HG02885 (cell line): ENCODE measurements around the gene CDA.
"Not testable (repeated sequence)": the region's sequence is repeated elsewhere in the genome, so short reads cannot be mapped to it uniquely, and the experiment has no call there.

Experiments
- ATAC-seq: cut with Tn5 transposase; IDR thresholded peaks from one replicate; pipeline ENCODE4 v1.9.1; 2021; ENCODE audit warnings: mild to moderate bottlenecking; ENCODE audit not compliant: unreplicated experiment, poor library complexity

Gene CDA

DNA sequence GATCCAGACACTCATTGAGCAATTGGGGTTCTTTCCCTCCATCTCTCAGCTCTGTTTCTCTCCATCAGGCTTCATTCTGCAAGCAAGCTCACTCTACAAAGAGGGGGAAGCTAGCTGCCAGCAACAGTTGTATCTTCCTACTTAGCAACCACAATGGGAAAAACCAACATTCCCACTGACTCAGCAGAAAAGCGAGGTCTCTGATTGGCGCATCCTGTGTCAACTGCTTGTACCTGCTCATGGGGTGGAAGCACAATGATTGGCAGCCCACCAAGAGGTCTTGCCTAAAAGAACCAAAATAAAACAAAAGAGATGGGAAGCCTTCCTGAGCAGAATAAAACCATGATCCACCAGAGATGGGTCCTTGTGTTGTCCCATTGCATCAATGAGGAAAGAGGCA lies 4.0 kb upstream of the CDA start:
- no peak for ATAC-seq

DNA sequence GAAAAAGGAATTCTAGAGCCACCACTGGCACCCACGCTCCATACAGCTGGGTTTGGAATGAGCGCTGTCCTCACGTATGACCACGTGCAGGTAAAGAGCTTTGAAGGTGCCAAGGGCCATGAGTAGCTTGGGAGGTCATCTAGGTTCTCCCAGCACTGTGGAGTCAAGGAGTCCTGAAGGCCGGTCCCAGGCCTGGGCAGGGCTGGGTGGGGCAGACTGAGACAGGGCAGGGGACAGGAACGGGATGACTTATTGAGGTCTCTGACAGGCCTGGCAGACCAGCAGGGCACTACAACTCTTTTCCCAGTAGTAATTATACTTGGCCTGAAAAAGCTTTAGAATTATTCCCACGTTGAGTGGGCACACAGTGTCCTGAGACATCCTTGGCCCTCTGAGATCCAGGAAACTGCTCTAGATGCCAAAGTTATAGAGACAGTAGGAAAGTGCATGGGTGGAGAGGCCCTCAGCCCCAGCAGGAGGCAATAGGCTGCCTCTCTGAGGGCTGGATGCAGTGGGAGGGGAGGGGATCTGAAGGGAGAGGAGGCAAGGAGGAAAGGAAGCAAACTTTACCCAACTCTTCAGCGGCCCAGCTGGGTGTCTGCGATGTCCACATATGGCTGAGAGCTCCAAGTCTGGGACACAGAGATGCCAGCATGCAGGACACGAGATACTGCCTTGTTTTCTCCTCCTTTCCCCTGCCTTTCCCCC lies 1.8 kb upstream of the CDA start:
- ATAC-seq, result no peak

DNA sequence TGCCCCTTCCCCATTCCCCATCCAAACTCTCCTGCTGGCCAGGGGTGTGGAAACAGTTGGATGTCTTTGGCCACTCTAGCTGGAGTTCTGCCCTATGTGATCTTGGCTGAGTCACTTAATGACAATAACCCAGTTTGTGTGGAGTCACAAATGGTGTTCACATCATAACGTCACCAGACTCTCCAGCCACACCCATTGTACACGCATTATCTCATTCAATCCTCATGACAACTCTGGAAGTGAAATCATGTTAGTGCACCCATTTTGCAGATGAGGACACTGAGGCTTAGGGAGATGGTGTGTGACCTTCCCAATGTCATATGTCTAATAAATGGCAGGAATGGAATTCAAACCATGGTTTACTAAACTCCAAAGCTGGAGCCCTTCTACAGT lies 1.2 kb upstream of the CDA start:
- no peak for ATAC-seq

DNA sequence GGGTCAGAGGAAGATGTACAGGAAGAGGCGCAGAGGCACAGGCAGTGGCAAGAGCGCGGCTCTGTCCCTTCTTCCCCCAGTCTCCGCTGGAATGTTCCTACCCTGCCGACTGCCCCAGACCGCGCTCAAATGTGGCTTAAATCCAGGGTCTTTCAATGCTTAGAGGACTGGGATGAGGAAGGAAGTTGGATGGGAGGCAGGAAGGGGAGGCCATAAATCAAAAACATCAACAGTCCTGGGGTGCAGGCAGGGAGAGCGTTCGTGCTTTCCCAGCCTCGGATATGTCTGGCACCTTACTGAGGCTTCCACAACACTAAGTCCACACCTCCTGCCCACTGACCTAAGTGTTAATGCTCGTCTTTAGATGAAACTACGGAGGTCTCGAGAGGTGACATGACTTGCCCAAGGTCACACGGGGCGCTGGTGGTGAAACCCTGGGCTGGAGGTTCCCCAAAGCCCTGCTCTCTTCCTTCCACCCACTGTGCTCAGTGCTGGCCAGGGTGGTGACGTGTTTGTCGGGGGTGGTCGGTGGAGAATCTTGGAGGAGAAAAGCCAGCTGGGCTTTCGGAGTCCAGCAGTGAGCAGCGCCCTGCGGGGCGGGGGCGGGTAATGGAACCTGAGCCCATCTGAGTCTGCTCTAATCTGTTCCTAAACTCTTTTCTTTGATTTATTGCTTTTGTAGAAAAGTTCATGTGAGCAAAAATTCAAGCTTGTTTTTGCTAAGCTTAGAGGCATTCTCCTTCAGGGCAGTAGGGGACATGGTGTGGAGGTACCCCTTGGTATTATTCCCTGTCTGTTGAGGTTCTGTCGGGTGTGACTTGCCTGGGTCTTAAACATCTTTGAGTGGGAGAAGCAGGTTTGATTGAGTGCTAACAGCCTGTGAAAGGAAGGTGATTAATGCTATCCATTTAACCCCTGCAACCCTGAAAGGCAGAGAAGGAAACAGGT lies 708 bp downstream of the CDA start:
- ATAC-seq, result no peak

DNA sequence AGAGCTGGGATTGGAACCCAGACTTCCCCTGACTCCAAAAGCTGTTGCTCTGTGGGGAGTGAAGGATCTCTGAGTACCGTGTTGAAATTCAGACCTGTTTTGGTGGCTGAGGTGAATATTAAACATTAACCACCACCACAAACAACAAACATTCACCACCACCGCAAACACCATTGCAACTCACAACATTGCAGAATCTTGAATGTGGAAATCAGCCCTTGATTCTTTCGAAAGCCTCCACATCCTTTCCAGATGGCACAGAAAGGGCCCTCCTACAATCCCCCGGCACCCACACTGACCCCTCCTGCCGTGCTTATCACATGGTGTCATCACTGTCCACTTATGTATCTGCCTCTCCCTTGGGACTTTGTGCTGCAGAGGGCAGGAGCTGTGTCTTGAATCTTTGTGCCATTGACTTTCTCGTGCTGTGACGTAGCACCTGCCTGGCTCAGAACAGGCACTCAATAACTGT lies 1.4 kb downstream of the CDA start:
- no peak for ATAC-seq

DNA sequence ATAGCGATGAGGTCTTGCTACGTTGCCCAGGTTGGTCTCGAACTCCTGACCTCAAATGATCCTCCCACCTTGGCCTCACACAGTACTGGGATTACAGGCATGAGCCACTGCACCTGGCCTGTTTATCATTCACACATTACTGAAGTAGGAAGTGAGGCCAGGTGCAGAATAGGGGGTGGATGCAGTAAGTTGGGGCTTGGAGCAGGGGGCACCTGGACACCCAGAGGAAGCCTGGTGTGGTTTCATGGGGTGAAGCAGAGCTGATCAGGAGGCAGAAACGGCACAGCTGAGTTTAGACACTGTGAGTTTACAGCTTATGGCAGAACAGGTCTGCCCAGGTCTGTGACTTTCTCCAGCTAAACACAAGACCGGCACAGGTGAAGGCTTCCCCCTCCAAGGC lies 4.9 kb downstream of the CDA start:
- no peak for ATAC-seq

DNA sequence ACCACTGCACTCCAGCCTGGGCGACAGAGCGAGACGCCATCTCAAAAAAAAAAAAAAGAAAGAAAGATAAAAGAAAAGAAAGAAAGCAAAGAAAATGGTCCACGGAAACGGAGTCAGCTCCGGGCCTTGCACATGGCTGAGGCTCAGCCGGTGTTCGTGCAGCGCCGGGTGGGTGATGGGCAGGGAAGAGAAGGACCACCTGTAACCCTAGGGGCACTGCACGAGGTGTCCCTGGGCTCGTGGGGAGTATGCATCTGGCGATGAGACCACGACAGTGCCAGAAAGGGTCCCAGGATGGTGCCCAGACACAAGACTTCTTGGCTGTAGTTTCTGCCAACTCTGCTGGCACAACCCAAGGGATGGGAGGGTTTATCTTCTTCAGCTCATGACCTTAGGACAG lies 5.8 kb downstream of the CDA start:
- ATAC-seq, result no peak

DNA sequence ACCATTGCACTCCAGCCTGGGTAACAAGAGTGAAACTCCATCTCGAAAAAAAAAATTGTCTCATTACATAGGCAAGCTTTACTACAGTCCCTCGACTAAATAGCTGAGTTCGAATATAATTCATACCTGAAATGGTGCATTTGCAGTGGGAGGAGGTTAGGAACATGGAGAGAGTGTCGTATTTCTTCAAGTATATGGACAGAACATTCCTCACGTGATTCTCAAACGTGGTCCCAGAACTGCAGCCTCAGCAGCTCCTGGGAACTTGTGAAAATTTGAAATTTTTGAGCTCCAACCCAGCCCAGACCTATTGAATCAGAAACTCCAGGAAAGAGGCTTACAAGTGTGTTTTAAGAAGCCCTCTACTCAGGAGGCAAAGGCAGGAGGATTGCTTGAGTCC lies 7.2 kb downstream of the CDA start:
- no peak for ATAC-seq

DNA sequence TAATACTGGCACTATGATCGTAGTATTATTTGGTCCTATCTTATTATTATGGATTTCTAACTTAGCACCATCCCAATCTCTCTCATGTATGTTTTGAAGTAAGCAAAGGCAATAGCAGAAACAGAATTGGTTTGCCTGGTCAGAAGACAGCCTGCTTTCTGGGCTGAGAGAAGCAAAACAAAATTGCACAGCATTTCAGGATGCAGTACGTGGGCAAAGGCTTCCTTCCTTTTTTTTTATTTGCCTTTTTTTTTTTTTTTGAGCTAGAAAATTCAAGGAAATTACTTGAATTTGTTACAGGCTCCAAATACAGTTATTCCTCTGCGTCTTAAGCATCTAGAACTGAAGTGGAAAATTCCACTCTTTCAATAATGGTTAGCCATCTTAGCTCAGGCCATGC lies 8.8 kb downstream of the CDA start:
- ATAC-seq, result no peak

DNA sequence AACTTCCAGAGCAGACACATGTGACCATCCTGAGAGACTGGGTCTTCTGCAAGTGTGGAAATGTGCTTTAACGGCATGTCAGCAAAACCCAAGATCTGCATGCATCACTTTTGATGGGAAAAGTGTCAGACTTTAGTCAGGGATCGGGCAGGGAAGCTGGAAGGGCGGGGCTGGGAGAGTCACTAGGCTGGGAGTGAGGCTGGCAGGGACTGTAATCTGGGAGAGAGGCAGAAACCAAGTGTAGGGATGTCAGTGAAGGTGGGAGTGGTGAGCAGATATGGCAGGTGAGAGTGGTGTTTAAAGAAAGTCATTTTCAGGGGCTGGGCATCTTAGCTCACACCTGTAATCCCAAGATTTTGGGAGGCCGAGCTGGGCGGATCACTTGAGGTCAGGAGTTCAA lies 11.3 kb downstream of the CDA start:
- no peak for ATAC-seq

DNA sequence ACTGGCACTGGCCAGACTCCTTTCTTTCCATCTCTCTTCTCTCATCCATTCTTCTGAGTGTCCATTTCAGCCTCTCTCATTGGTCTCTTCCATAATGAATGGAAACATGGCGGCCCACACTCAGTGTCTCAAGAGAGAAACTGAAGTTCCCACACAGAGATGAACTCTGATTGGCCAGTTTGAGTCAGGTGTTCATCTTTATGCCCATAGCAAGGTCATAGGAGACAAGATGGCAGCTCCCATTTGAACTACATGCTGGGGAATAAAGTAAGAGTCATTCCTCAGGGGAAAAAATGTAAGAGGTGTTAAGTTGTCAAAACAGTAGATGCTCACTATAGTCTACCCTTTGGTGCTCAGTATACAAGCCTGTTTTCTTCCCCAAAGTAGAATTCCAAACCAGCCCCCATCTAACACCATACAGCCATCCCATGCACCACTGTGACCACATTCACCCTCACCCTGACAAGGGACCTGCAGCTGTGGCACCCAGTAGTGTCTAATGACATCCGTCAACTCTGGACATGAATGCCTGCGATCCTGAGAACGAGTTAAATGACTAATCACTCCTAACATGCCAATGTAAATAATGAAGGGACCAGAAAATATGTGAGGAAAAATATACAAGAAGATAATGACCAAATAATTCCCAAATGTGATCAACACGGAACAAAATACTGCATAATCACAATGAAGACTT lies 12.4 kb downstream of the CDA start:
- ATAC-seq, result no peak

DNA sequence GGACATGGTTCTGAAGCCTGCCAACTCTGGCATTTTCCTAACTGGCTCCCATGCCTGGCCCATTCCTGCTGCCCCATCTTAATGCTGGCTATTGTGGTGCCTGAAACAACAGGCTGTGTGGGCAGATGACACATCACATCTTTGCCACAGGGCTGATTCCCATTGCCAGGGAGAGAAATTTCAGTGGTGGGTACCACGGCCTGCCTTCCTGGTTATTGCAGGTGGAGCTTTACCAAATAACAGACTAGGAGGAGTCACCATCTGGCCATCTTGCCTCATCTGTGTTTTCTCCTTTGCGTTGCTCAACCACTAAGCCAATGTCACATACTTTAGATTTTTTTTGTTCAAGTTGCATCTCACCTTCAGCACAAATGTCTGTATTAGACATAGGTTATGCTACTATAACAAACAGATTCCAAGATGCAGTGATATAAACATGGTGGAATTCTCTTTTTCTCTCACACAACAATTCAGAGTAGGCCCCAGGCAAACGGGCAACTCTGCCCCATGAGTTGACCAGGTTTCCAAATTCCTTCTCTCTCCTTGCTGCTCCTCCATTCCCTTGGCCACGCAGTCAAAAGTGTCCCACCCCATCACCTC lies 14.1 kb downstream of the CDA start:
- no peak for ATAC-seq

DNA sequence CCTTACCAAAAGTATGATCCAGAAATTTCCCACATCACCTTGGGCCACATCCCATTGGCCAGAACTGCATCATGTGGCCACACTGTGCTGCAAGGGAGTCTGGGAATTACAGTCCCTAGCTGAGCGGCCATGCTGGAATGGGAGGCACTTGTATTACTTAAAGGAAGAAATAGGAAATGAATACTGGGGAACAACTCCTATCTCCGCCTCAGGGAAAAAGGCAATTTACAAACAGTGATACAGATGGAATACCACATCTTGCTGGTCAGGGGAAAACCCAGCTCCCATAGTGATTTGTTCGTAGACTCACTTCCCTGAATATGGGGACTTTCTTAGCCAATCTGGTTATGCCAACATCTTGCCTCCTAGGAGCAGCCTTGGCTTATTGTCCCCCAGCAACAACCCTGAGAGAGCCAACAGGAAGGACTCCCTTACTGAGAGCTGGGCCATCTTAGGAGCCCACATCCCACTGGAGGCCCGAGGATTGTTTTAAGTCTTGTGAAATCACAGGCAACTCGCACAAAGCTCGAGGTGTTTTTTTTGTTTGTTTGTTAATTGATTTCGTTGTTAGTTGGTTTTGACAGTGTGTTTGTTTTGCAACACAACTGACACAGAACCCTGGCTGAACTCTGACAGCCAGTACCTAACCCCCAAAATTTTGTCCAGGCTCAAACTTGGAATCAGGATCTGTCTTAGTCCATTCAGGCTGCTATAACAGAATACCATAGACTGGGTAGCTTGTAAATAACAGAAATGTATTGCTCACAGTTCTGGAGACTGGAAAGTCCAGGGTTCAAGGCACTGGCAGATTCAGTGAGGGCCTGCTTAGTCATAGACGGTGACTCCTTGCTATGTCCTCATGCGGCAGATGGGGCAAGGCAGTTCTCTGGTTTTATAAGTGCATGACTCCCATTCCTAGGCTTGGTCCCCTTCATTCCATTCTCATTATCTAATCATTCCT lies 14.9 kb downstream of the CDA start:
- ATAC-seq, result no peak

DNA sequence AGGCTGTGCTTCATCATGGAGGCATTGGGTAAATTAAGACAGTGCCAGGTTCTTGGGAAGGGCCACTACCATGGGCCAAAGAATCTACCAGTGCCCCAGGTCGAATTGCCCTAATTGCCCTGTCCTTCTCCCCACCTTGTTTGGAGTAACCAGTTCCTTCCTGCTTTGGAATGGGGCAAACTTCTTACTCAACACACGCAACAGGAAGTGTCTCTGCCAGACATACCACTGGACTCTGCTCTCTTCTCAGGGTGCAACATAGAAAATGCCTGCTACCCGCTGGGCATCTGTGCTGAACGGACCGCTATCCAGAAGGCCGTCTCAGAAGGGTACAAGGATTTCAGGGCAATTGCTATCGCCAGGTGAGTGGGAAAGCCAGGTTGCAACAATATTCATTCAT lies 15.8 kb downstream of the CDA start:
- no peak for ATAC-seq

DNA sequence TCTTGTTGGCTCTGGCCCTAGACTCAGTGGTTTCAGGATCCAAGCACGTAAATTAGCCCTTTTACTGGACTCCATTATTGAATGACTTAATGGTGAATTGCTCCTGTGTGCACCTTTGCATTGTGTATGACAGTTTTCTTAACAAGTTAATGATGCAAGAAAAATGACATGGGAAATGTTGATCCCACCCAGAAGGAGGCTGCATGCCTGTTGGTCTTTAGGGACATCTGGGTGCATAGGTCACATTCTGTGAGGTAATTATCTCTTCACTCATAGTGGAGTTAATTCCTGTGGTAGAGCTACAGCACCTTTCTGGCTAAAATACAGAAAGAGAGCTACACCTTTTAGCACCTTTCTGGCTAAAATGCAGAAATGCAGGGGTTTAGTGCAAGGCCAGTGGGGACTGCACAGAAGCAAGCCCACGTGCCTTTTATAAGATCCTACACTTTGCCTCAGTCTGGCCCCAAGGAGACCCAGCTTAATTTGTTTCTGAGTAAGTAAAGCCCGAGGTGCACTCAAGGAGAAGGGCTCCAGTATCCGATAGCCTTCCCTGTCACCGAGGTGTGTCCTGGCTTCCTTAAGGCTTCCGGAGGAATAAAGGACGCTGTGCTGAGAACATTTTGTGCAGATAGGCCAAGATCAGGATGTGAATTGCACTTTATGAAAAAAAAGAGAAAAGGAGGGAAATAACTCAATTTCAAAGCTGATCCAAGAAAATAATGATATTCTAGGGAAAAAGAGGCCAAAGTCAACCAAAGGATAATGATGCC lies 18.1 kb downstream of the CDA start:
- ATAC-seq, result not testable (repeated sequence)

DNA sequence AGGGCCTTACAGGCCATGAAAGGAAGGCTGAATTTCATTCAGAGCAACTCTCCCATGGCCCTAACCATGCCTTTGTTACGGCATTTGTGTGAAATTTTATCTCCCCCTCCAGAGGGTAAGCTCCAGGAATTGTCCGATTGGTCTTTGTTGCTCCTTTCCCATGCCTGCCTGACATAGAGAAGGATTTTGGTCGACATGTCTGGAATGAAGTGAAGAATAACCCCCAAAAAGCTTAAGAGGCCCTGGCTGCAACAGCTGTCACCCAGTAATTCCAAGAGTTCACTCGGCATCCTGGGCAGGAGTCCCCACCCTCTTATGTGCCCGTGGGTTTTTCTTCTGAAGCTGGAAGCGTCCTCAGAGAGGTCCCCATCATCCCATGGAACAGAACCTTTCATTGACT lies 20.6 kb downstream of the CDA start:
- no peak for ATAC-seq

DNA sequence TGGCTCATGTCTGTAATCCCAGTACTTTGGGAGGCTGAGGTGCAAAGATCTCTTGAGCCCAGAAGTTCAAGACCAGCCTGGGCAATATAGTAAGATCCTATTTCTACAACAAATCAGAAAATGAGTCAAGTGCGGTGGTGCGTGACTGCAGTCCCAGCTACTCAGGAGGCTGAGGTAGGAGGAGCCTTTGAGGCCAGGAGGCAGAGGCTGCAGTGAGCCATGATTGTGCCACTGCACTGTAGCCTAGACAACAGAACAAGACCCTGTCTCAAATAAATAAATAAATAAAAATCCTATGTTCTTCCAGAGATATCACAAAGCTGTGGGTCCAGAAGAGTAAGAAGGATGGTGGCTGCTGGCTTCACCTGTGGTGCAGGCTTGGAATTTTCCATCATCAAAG lies 22.1 kb downstream of the CDA start:
- ATAC-seq, result no peak

DNA sequence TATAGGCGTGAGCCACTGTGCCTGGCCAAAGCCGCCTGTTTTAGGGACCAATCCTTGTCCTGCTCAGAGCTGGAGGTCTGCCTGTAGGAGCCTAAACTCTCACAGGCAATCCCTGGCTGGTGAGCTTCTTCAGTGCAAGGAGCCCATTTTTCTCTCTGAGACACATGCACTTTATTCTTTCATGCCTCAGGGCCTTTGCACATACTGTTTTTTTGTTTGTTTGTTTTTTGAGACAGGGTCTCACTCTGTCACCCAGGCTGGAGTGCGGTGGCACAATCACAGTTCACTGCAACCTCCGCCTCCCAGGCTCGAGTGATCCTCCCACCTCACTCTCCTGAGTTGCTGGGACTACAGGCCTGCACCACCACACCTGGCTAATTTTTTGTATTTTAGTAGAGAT lies 22.8 kb downstream of the CDA start:
- no peak for ATAC-seq

DNA sequence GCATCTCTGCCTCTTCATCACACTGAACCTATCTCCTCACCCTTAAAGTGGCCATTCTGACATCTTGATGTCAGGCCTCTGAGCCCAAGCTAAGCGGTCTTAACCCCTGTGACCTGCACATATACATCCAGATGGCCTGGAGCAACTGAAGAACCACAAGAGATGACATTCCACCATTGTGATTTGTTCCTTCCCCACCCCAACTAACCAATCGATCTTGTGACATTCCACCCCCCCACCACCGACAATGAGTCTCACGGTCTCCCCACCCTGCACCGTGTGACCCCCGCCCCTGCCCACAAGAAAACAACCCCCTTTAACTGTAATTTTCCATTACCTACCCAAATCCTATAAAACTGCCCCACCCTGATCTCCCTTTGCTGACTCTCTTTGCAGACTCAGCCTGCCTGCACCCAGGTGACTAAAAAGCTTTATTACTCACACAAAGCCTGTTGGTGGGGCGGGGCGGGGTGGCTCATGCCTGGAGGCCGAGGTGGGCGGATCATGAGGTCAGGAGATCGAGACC lies 23.4 kb downstream of the CDA start:
- ATAC-seq, result no peak
